Ammon's horn (tissue), 1 donor: Measurements from ENCODE around the gene AREG.

Source experiments
- DNase-seq: peaks from one replicate; pipeline ENCODE4 v3.0.0-alpha.2; 2016; ENCODE audit warnings: low spot score

The AREG gene

GRCh38 chr4:74431113-74431826 lies 13.7 kb upstream of the AREG start:
- no peak for DNase-seq

DNA sequence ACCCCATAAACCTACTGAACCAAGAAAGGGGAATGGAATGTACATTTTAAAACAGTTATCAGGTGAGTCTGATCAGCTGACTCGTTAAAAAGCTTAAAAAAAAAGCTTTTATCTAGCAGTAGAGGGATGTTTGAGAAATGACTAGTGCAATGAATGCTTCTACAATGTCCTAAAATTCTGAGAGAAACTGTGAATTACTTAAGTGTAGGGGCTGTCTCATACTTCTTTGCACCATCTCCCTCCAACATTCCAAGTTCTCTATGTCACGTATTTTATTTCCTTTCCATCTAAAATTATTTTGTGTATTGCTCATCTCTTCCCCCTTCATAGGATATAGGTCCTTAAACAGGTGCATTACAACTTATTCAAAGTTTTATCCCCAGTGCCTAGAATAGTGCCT lies 11.9 kb upstream of the AREG start:
- no peak for DNase-seq

- DNase-seq: no peak
Observed at GRCh38 chr4:74433541-74434172, 11.3 kb upstream of the AREG start.

GRCh38 chr4:74435296-74435695 lies 9.6 kb upstream of the AREG start:
- DNase-seq: no peak

- no peak for DNase-seq
Observed at GRCh38 chr4:74437866-74438265, 7.1 kb upstream of the AREG start.

GRCh38 chr4:74438661-74439060 lies 6.3 kb upstream of the AREG start:
- DNase-seq: no peak

- no peak for DNase-seq
Observed at GRCh38 chr4:74439952-74440351, 5.0 kb upstream of the AREG start.

GRCh38 chr4:74440356-74440755 lies 4.6 kb upstream of the AREG start:
- DNase-seq: no peak

DNA sequence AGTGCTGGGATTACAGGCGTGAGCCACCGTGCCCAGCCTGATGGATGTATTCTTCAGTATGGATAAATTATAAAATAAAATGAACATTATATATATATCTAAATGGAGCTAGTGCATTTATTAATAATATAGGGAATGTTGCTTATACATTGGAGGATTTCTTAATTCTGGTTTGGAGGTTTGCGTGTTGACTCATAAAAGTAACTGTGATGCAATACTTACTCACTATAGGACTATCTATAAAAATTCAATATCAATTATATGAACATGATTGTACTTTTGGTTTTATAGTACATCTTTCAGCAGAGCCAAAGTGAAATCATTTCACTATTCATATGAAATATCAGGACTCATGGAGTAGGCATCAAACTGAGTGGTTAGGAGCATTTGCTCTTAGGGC lies 3.2 kb upstream of the AREG start:
- DNase-seq: no peak

GRCh38 chr4:74446193-74446868 lies 1.4 kb downstream of the AREG start:
- DNase-seq: no peak

GRCh38 chr4:74446896-74447295 lies 2.0 kb downstream of the AREG start:
- DNase-seq: no peak

- DNase-seq: no peak
Observed at GRCh38 chr4:74447636-74448233, 2.8 kb downstream of the AREG start.

DNA sequence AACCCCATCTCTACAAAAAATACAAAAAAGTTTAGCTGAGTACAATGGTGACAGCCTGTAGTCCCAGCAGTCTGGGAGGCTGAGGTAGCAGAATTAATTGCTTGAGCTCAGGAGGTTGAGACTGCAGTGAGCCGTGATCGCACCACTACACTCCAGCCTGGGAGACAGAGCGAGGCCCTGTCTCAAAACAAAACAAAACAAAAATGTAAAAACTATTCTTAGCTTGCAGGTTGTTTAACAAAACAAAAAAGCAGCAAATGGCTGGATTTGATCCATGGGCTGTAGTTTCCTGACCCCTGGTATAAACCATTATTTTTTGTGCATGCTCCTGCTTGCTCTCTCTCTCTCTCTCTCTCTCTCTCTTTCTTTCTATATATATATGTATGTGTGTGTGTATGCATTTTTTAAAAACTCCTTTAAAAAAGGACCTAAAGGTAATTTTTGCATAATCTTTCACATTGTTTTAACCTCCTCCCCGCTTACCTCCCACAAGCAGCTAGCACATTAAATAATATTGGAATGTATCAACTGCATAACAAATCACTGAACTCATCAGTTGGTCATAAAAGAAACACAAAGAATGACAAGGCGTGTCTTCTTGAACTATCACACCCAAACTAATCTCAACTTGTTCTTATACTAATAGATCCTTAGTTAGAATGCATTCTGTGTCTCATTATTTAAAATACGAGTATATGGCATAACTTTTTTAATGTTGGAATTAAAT lies 4.8 kb downstream of the AREG start:
- DNase-seq: no peak

GRCh38 chr4:74450298-74450683 lies 5.4 kb downstream of the AREG start:
- no peak for DNase-seq

GRCh38 chr4:74451214-74451661 lies 6.3 kb downstream of the AREG start:
- no peak for DNase-seq

DNA sequence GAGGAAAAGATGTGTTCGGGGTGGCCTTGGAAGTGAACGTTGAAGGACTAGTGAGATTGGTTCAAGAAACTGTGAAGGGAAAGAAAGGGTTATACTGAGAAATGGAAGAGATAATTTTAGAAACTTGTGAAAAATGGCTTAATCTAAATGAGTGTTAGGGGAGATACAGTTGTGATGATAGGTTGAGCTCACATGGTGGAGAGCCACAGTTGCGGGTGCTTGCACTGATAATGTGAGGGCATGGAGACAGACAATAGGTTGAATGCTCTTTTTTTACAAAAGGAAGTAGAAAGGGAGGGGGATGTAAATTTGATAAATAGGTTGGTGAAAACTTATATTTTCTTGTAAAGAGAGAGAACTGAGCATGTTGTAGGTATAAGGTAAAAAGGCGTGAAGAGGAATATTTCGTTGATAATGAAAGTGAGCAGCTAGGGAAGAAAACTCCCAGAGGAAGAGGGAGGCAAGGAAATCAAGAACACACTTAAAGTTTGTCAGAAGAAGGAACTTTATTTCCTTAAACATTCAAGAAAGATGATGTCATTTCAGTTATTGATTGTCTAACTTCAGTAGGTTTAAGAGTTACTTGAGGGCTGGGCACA lies 8.2 kb downstream of the AREG start:
- DNase-seq: no peak

DNA sequence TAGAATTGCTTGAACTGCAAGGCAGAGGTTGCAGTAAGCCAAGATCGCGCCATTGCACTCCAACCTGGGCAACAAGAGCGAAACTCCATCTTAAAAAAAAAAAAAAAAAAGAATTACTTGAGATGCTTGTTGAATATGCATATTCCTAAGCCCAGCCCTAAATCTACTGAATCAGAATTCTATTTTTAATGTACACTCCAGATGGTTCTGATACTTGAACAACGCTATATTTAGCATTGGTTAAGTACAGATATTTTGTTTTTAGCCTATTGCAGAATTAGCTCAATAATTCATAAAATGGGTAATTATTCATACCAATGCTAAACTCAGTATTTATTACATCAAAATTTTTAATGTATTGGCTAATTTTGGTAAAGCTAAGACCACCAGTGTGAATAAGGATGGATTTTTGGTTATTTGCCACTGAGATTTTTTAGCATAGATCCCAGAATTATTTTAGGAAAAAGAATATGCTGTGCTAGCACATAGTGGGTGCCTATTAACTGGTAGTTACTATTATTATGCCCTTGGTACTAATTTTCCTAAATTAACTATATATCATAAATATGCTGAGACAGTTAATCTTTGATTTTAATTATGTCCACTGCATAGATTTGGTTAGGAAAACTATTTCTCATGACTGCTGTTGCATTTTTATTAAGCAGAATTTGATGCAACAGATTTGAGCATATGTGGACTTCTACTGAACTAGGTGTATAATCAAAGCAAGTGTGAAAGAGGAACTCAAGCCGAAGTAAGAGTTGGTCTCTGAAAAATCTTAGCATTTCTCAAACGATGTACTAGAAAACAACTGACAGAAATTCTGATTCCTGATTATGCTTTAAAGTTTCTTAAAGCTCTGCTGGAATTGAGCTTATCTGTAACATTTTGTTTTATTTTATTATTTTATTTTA lies 9.2 kb downstream of the AREG start:
- no peak for DNase-seq

DNA sequence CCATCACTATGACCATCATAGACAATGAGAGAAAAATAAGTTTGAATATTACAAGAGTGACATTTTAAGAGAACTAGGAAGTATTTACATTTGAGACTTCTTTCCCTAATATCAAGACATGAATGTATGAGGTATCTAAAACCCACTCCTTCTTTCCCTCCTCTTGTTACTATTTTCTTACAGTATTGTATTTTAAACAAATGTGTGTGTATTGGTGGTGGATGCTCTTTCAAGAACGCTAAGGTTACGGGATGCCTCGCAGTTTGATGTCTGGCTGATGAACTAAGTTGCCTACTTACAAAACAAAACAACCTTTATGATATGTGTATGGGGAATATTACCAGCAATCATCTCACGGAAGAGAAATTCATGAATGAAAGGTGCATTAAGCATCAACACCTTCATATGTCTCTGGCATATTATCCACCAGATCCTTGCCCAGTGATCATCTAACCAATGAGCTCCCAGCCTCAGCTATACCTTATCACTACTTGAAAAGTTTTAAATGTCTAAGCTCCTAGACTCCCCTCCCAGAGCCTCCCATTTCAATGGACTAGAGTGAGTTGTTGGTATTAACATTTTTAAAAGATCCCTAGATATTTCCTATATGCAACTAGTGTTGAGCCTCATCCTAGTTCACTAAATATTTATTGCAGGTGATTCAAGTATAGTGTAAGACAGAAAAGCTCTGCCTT lies 10.6 kb downstream of the AREG start:
- no peak for DNase-seq

DNA sequence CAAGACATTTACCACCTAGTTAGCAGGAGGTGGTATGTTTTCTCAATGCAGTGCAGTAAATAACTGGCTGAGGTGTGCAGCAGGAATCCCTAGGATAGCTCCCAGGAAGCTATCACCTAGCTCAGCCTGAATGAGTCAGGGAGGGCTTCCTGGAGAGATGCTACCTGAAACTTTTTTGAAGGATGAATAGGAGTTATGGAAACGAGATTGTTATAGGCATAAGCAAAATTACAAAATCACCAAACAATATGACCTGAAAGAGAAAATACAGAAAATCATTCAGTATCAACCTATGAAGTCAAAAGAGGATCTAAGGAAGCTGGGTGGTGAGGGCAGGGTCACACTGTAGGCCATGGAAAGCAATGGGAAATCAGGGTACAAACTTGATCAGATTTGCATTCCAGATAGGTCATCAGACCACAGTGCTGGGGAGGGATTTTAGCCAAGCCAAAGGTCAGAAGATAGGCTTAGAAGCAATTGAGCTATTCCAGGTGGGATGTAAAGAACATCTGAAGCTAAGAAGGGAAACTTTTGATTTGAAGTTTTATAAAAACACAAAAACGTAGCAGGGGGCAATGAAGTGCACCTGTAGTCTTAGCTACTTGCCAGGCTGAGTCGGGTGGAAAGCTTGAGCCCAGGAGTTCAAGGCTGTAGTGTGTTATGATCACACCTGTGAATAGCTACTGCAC lies 11.3 kb downstream of the AREG start:
- DNase-seq: no peak
